Skin epidermis (tissue), 12 donors: ENCODE data around the gene CYGB.
"Not testable (repeated sequence)": the region's sequence is repeated elsewhere in the genome, so short reads cannot be mapped to it uniquely, and the experiment has no call there.

Source experiments
- H3K27ac ChIP-seq, 21 experiments: fragments of 200-600 bp; sonication (generic) in 11 of 21; one replicate each; pipeline ENCODE4 v1.5.0; 2020; ENCODE audit warnings: mild to moderate bottlenecking in 3 of 21, inconsistent platforms in 2 of 21, moderate library complexity in 2 of 21
- H3K4me3 ChIP-seq, 7 experiments: fragments of 200-600 bp; sonication (generic) in 2 of 7; one replicate each; pipeline ENCODE4 v1.5.0; 2020; ENCODE audit warnings: inconsistent platforms in 2 of 7, mild to moderate bottlenecking in 2 of 7, moderate library complexity in 1 of 7

The CYGB gene

GRCh38 chr17:76512366-76513305 is 24.9 kb downstream of the CYGB start:
- Histone ChIP-seq H3K27ac (peak overlapping the region in 5 of 21 experiments; percentile 6 to 86 (median 34)), H3K4me3 (no peak overlapping the region)

GRCh38 chr17:76511668-76512365 is 25.7 kb downstream of the CYGB start:
- Histone ChIP-seq H3K27ac (no peak overlapping the region), H3K4me3 (no peak overlapping the region)

- H3K4me3 ChIP-seq: no peak overlapping the region
Observed at GRCh38 chr17:76510831-76511244, 26.7 kb downstream of the CYGB start.

GRCh38 chr17:76508472-76509063 is 28.9 kb downstream of the CYGB start:
- H3K4me3 ChIP-seq, H3K27ac ChIP-seq: not testable (repeated sequence)

More at GRCh38 chr17:76510831-76511244, 26.7 kb downstream of the CYGB start:
- H3K27ac ChIP-seq: no peak overlapping the region

- Histone ChIP-seq H3K4me3 (no peak overlapping the region), H3K27ac (no peak overlapping the region)
Observed at GRCh38 chr17:76506408-76507345, 30.8 kb downstream of the CYGB start.

GRCh38 chr17:76504117-76504516 is 33.4 kb downstream of the CYGB start:
- Histone ChIP-seq H3K27ac (no peak overlapping the region), H3K4me3 (no peak overlapping the region)

- Histone ChIP-seq H3K4me3 (no peak overlapping the region), H3K27ac (peak overlapping the region in 8 of 21 experiments; percentile 31 to 92 (median 90))
Observed at GRCh38 chr17:76502341-76503211, 34.9 kb downstream of the CYGB start.

GRCh38 chr17:76501827-76502307 is 35.6 kb downstream of the CYGB start:
- H3K4me3 ChIP-seq: peak overlapping the region; percentile 61 to 86 (median 70)
- H3K27ac ChIP-seq: peak overlapping the region; percentile 31 to 96 (median 90)

GRCh38 chr17:76501018-76501826 is 36.3 kb downstream of the CYGB start, which contains the start of gene RHBDF2:
TSS of gene RHBDF2 (minus strand) at chr17:76501423. CDS start at chr17:76481524, 19,899 bp downstream.
- Histone ChIP-seq H3K4me3 (peak within 1 kb of the TSS; percentile 61 to 86 (median 70)), H3K27ac (peak within 1 kb of the TSS; percentile 74 to 96 (median 90))

GRCh38 chr17:76500747-76501017 is 36.8 kb downstream of the CYGB start:
- H3K4me3 ChIP-seq: peak overlapping the region; percentile 61 to 86 (median 70)
- peak overlapping the region; percentile 74 to 96 (median 90) for H3K27ac ChIP-seq

GRCh38 chr17:76500074-76500746 is 37.3 kb downstream of the CYGB start:
- H3K4me3 ChIP-seq: peak overlapping the region; percentile 61 to 86 (median 70)
- peak overlapping the region; percentile 74 to 96 (median 90) for H3K27ac ChIP-seq

- peak overlapping the region in 20 of 21 experiments; percentile 22 to 96 (median 90) for H3K27ac ChIP-seq
- peak overlapping the region in 5 of 7 experiments; percentile 69 to 86 (median 75) for H3K4me3 ChIP-seq
Observed at GRCh38 chr17:76499267-76499667, 38.2 kb downstream of the CYGB start.

GRCh38 chr17:76498876-76499251 is 38.6 kb downstream of the CYGB start:
- H3K27ac ChIP-seq: peak overlapping the region in 16 of 21 experiments; percentile 24 to 96 (median 90)

GRCh38 chr17:76497979-76498875 is 39.3 kb downstream of the CYGB start:
- Histone ChIP-seq H3K27ac (peak overlapping the region in 20 of 21 experiments; percentile 1 to 96 (median 90)), H3K4me3 (peak overlapping the region in 3 of 7 experiments; percentile 1 to 11 (median 7))

More at GRCh38 chr17:76498876-76499251, 38.6 kb downstream of the CYGB start:
- H3K4me3 ChIP-seq: peak overlapping the region in 3 of 7 experiments; percentile 70 to 85 (median 75)

- H3K27ac ChIP-seq: peak overlapping the region in 18 of 21 experiments; percentile 1 to 96 (median 90)
- peak overlapping the region in 3 of 7 experiments; percentile 1 to 11 (median 7) for H3K4me3 ChIP-seq
Observed at GRCh38 chr17:76497699-76497978, 39.9 kb downstream of the CYGB start.

- H3K4me3 ChIP-seq: no peak overlapping the region
Observed at GRCh38 chr17:76496464-76496863, 41.0 kb downstream of the CYGB start.

More at GRCh38 chr17:76496464-76496863, 41.0 kb downstream of the CYGB start:
- H3K27ac ChIP-seq: peak overlapping the region in 1 of 21 experiments; percentile 92
